ENCODE measurements around the gene C1orf50.
A peak's percentile ranks its signal among the peaks of the same experiment; 100 is the strongest.

The C1orf50 gene

GRCh38 chr1:42784946-42785693 is 18.1 kb downstream of the C1orf50 start, which contains the start of gene TMEM269:
TSS of gene TMEM269 (plus strand) at chr1:42784991. CDS start at chr1:42789894, 4,903 bp downstream.
- TF ChIP-seq CTCF (conservative IDR thresholded peaks at IDR 0.05; ENCODE audit: low read depth, low read length) = no peak
- DNase-seq (ENCODE audit: low read depth) = peak; percentile 23
- H3K4me3 ChIP-seq (ENCODE audit: low read depth, low read length) = peak within 1 kb of the TSS; percentile 47

- DNase-seq (ENCODE audit: low read depth) = no peak
- H3K4me3 ChIP-seq (ENCODE audit: low read depth, low read length) = no peak overlapping the region
- TF ChIP-seq CTCF (conservative IDR thresholded peaks at IDR 0.05; ENCODE audit: low read depth, low read length) = no peak
Measured at GRCh38 chr1:42786097-42786496, 19.0 kb downstream of the C1orf50 start.

- no peak for TF ChIP-seq CTCF (conservative IDR thresholded peaks at IDR 0.05; ENCODE audit: low read depth, low read length)
- no peak overlapping the region for H3K4me3 ChIP-seq (ENCODE audit: low read depth, low read length)
- DNase-seq (ENCODE audit: low read depth) = no peak
Measured at GRCh38 chr1:42788021-42788420, 21.0 kb downstream of the C1orf50 start.

- no peak for TF ChIP-seq CTCF (conservative IDR thresholded peaks at IDR 0.05; ENCODE audit: low read depth, low read length)
- no peak overlapping the region for H3K4me3 ChIP-seq (ENCODE audit: low read depth, low read length)
- no peak for DNase-seq (ENCODE audit: low read depth)
Measured at GRCh38 chr1:42793824-42794223, 26.8 kb downstream of the C1orf50 start.

GRCh38 chr1:42797414-42797813 is 30.4 kb downstream of the C1orf50 start:
- no peak overlapping the region for H3K4me3 ChIP-seq (ENCODE audit: low read depth, low read length)
- TF ChIP-seq CTCF (conservative IDR thresholded peaks at IDR 0.05; ENCODE audit: low read depth, low read length) = no peak
- DNase-seq (ENCODE audit: low read depth) = no peak

GRCh38 chr1:42797979-42798378 is 30.9 kb downstream of the C1orf50 start:
- no peak for DNase-seq (ENCODE audit: low read depth)
- TF ChIP-seq CTCF (conservative IDR thresholded peaks at IDR 0.05; ENCODE audit: low read depth, low read length) = no peak
- H3K4me3 ChIP-seq (ENCODE audit: low read depth, low read length) = no peak overlapping the region

All from choroid plexus epithelial cell (primary cell).